ENCODE results near the gene SCN5A.

SCN5A gene

DNA sequence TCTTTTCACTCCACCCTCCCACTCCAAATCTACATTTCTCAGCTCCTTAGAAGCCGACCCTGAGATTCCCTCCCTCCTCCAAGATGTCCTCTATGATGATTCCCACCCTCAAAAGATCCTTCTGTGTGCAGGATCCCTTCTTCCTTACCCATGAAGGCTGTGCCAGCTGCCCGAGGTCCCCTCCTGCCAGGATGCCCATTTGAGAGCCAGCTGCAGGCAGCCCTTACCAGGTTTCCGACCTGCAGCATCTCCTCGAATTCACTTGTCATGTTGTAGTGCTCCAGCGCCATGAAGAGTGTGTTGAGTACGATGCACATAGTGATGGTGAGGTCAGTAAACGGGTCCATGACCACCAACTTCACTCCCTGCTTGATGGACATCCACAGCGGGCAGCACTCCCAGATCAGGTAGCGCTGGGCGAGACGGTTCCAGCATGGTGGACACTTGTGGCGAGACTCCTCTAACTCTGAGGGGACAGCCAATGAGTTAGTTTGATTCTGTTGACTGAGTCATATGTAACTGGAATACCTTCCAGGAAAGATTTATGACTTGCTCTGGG, 51.9 kb downstream of the SCN5A start:
- TF ChIP-seq CTCF (IDR thresholded peaks at IDR 0.05; ENCODE audit: borderline replicate concordance, control extremely low read depth, extremely low read depth, insufficient read depth, missing control alignments), result no peak
- in situ Hi-C loops (cut with MboI; ENCODE audit: low sequenced_read_pairs, unreplicated experiment), result no loop called here
- no peak for DNase-seq (ENCODE audit: low spot score)

GRCh38 chr3:38595393-38595792, 54.1 kb downstream of the SCN5A start:
- in situ Hi-C loops (cut with MboI; ENCODE audit: low sequenced_read_pairs, unreplicated experiment), result no loop called here
- no peak for TF ChIP-seq CTCF (IDR thresholded peaks at IDR 0.05; ENCODE audit: borderline replicate concordance, control extremely low read depth, extremely low read depth, insufficient read depth, missing control alignments)
- DNase-seq (ENCODE audit: low spot score), result no peak

DNA sequence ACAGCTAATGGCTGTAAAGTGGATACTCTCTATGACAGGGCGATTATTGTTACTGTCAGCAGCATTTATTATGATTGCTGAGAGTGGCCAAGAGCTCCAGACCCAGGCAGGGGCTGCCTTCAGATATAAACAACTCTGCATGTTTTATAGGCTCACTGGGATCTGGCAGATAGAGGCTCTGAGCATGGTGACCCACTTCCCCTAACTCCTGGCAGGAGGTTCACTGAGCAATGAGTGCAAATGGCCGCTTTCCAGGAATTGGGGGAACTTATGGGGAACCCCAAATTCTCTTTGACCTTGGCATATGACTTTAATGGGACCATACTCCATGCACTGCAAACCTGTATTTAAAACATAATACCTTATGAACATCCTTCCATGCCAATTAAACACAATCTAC, 59.0 kb downstream of the SCN5A start:
- no peak for DNase-seq (ENCODE audit: low spot score)
- no peak for TF ChIP-seq CTCF (IDR thresholded peaks at IDR 0.05; ENCODE audit: borderline replicate concordance, control extremely low read depth, extremely low read depth, insufficient read depth, missing control alignments)
- in situ Hi-C loops (cut with MboI; ENCODE audit: low sequenced_read_pairs, unreplicated experiment), result no loop called here

DNA sequence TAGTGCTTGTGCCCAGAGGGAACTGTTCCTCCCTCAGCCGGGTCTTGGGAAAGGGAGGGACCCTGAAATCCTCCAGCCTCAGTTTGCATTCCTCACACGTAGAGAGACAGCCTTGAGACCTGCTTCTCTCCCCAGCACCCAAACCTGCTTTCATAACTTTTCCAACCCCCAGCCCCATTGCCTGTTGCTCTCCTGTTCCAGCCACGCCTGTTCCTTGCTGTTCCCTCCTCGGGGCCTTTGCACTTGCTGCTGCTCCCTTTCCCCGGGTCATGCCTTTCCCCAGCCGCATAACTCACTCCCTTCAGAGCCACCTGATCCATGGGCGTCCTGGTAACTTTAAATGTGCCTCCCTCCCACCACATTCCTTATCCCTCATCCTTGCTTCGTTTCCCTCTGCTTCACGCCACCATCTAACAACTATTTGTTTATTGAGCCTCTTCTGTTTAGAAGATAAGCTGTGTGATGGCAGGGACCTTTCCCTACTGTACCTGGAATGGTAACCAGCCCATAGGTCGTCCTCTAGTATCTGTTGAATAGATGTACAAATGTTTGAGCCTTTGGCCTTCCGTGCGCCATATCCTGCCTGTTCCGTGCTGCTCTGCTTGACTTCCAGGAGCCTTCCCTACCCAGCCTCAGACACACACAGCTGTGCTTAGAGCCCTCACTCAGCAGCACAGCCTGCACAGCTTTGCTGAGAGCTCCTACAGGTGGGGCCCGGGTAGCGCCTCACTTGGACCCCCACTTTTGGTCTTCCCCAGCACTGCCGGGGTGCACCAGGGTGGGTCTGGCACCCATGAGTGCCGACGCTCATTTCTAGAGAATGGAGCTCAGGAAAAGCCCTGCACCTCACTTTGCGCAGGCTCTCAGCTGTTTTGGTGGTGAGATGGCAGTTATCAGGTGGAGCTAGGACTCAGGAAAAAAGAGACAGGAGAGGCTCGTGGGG, 60.2 kb downstream of the SCN5A start:
- in situ Hi-C loops (cut with MboI; ENCODE audit: low sequenced_read_pairs, unreplicated experiment), result no loop called here
- DNase-seq (ENCODE audit: low spot score), result no peak
- TF ChIP-seq CTCF (IDR thresholded peaks at IDR 0.05; ENCODE audit: borderline replicate concordance, control extremely low read depth, extremely low read depth, insufficient read depth, missing control alignments), result no peak

- no peak for DNase-seq (ENCODE audit: low spot score)
- in situ Hi-C loops (cut with MboI; ENCODE audit: low sequenced_read_pairs, unreplicated experiment), result no loop called here
- TF ChIP-seq CTCF (IDR thresholded peaks at IDR 0.05; ENCODE audit: borderline replicate concordance, control extremely low read depth, extremely low read depth, insufficient read depth, missing control alignments), result no peak
Observed at GRCh38 chr3:38588371-38588971, 61.0 kb downstream of the SCN5A start.

- TF ChIP-seq CTCF (IDR thresholded peaks at IDR 0.05; ENCODE audit: borderline replicate concordance, control extremely low read depth, extremely low read depth, insufficient read depth, missing control alignments), result no peak
- no peak for DNase-seq (ENCODE audit: low spot score)
- in situ Hi-C loops (cut with MboI; ENCODE audit: low sequenced_read_pairs, unreplicated experiment), result no loop called here
Observed at GRCh38 chr3:38587548-38588131, 61.8 kb downstream of the SCN5A start.

Data from GM13976 (cell line).